Raji (cell line): ENCODE results near the gene CADPS.

Source experiments
- POLR2A ChIP-seq: IDR thresholded peaks from 2 replicates; pipeline ENCODE4 v1.6.1; 2011; ENCODE audit warnings: low read depth, low read length, control low read depth; ENCODE audit not compliant: insufficient read depth

Gene CADPS

GRCh38 chr3:62567097-62568021 is 307.9 kb downstream of the CADPS start:
- TF ChIP-seq POLR2A: no peak

- TF ChIP-seq POLR2A: no peak
These were observed 309.1 kb downstream of the CADPS start for GRCh38 chr3:62566022-62566557.

- no peak for TF ChIP-seq POLR2A
These were observed 312.6 kb downstream of the CADPS start for GRCh38 chr3:62562596-62562995.

- no peak for TF ChIP-seq POLR2A
These were observed 313.2 kb downstream of the CADPS start for GRCh38 chr3:62562017-62562416.

- TF ChIP-seq POLR2A: no peak
These were observed 315.3 kb downstream of the CADPS start for GRCh38 chr3:62559831-62560445.

- no peak for TF ChIP-seq POLR2A
These were observed 316.6 kb downstream of the CADPS start for GRCh38 chr3:62558549-62559112.

GRCh38 chr3:62557983-62558382 is 317.2 kb downstream of the CADPS start:
- no peak for TF ChIP-seq POLR2A

- TF ChIP-seq POLR2A: no peak
These were observed 317.8 kb downstream of the CADPS start for GRCh38 chr3:62557450-62557849.

- TF ChIP-seq POLR2A: no peak
These were observed 318.9 kb downstream of the CADPS start for GRCh38 chr3:62556121-62556815.

- no peak for TF ChIP-seq POLR2A
These were observed 320.9 kb downstream of the CADPS start for GRCh38 chr3:62554264-62554799.

- TF ChIP-seq POLR2A: no peak
These were observed 321.4 kb downstream of the CADPS start for GRCh38 chr3:62553811-62554210.

- TF ChIP-seq POLR2A: no peak
These were observed 323.7 kb downstream of the CADPS start for GRCh38 chr3:62551556-62551955.

GRCh38 chr3:62550439-62550838 is 324.8 kb downstream of the CADPS start:
- TF ChIP-seq POLR2A: no peak

GRCh38 chr3:62548528-62549205 is 326.5 kb downstream of the CADPS start:
- no peak for TF ChIP-seq POLR2A
